ENCODE data around the gene FAT3.

- TF ChIP-seq CTCF (IDR thresholded peaks at IDR 0.05 in 2 of 3, conservative IDR thresholded peaks at IDR 0.05 in 1 of 3; ENCODE audit: borderline replicate concordance in 1 of 3, insufficient read depth in 1 of 3, low read depth in 2 of 3, low read length in 2 of 3) (no peak), JUND (IDR thresholded peaks at IDR 0.05) (no peak), POLR2AphosphoS5 (IDR thresholded peaks at IDR 0.05; ENCODE audit: low read depth, low read length) (no peak), MAX (IDR thresholded peaks at IDR 0.05) (no peak), EZH2phosphoT487 (IDR thresholded peaks at IDR 0.05; ENCODE audit: borderline replicate concordance) (no peak), REST (IDR thresholded peaks at IDR 0.05; ENCODE audit: low read depth) (no peak), POLR2A (IDR thresholded peaks at IDR 0.05; ENCODE audit: borderline replicate concordance, extremely low read depth, insufficient read depth, insufficient read length) (no peak), ZBTB33 (IDR thresholded peaks at IDR 0.05; ENCODE audit: extremely low read depth, insufficient replicate concordance, low read length) (no peak), ZFX (IDR thresholded peaks at IDR 0.05) (no peak), ZNF274 (IDR thresholded peaks at IDR 0.05; ENCODE audit: low read depth, low read length) (no peak), ATF3 (IDR thresholded peaks at IDR 0.05) (no peak), EZH2 (IDR thresholded peaks at IDR 0.05) (no peak)
These were observed 44.4 kb upstream of the FAT3 start for GRCh38 chr11:92180226-92180625.
